NCI-H524 treated with DMSO at 0.1 percent for 48 hours (cell line): Measurements from ENCODE around the gene CXCL11.
"Not testable (repeated sequence)": the region's sequence is repeated elsewhere in the genome, so short reads cannot be mapped to it uniquely, and the experiment has no call there.

Experiments used
- DNase-seq: peaks from one replicate; lab custom pipeline; 2025; lab: John Stamatoyannopoulos, UW

The CXCL11 gene

GRCh38 chr4:76001700-76002099 is 34.2 kb downstream of the CXCL11 start:
- DNase-seq, result no peak

- no peak for DNase-seq
These were observed 35.6 kb downstream of the CXCL11 start for GRCh38 chr4:76000279-76000678.

- not testable (repeated sequence) for DNase-seq
These were observed 37.2 kb downstream of the CXCL11 start for GRCh38 chr4:75998525-75999147.

GRCh38 chr4:75997946-75998345 is 37.9 kb downstream of the CXCL11 start:
- no peak for DNase-seq

- DNase-seq, result no peak
These were observed 38.8 kb downstream of the CXCL11 start for GRCh38 chr4:75997081-75997480.

- DNase-seq, result peak; percentile 2
These were observed 40.1 kb downstream of the CXCL11 start for GRCh38 chr4:75995727-75996126.

GRCh38 chr4:75992462-75992861 is 43.4 kb downstream of the CXCL11 start:
- DNase-seq, result no peak

GRCh38 chr4:75989846-75990528 is 45.9 kb downstream of the CXCL11 start:
- DNase-seq, result no peak

- no peak for DNase-seq
These were observed 50.8 kb downstream of the CXCL11 start for GRCh38 chr4:75985116-75985515.
